Keratinocyte (primary cell): ENCODE measurements around the gene CST6.

Experiments
- CTCF ChIP-seq, 3 experiments: IDR thresholded peaks in 1 of 3; conservative IDR thresholded peaks in 1 of 3; optimal IDR thresholded peaks in 1 of 3; 2 replicates in 2 of 3; 3 replicates in 1 of 3; pipeline versions ENCODE3 to v1.5.1; 2011; ENCODE audit warnings: low read length in 3 of 3, mild to moderate bottlenecking in 3 of 3, moderate library complexity in 2 of 3, control low read depth in 1 of 3, inconsistent platforms in 1 of 3; ENCODE audit not compliant: insufficient read depth in 2 of 3; ENCODE audit errors: extremely low read depth in 1 of 3
- EZH2 ChIP-seq: IDR thresholded peaks from one replicate; pipeline ENCODE4 v1.6.1; 2012; ENCODE audit warnings: inconsistent platforms, mild to moderate bottlenecking, low read length, moderate library complexity

- TF ChIP-seq CTCF (optimal IDR thresholded peaks at IDR 0.05 in 1 of 3, IDR thresholded peaks at IDR 0.05 in 1 of 3, conservative IDR thresholded peaks at IDR 0.05 in 1 of 3; ENCODE audit: extremely low read depth in 1 of 3, insufficient read depth in 2 of 3, low read length in 3 of 3): no peak
- no peak for TF ChIP-seq EZH2
These were observed 34.0 kb upstream of the CST6 start for GRCh38 chr11:65977621-65978390.
